WTC11 (cell line): ENCODE data around the gene CORO7. TPM values are rescaled to one million over a fixed set of nuclear protein-coding genes. Genes with fewer than 3 reads are reported as not detected.

ENCODE experiments used
- ATAC-seq: fragments of 200-7000 bp; cut with Tn5 transposase; 2 replicates; pipeline ENCODE4 v1.10.0; 2021; ENCODE audit warnings: mild to moderate bottlenecking, moderate library complexity
- CTCF ChIA-PET: fragments of 300-600 bp; sonication (Branson Sonifier 250); formaldehyde crosslinking; loops from one replicate; lab custom pipeline; 2021; ENCODE audit warnings: antibody characterized with exemption; lab: Charles Lee
- POLR2A ChIA-PET: fragments of 350-600 bp; sonication (Branson Sonifier 250); formaldehyde crosslinking; loops from one replicate; lab custom pipeline; 2021; ENCODE audit warnings: antibody characterized with exemption; lab: Charles Lee
- DNase-seq: peaks from one replicate; pipeline ENCODE4 v3.0.0; 2021; ENCODE audit warnings: low spot score
- H3K27ac Mint-ChIP-seq: 2 replicates; pipeline ENCODE4 v1.8.0; 2021; ENCODE audit warnings: mixed read lengths
- H3K27me3 Mint-ChIP-seq: 2 replicates; pipeline ENCODE4 v1.8.0; 2021; ENCODE audit warnings: low read depth, mild to moderate bottlenecking, moderate library complexity, mixed read lengths
- H3K36me3 Mint-ChIP-seq: 2 replicates; pipeline ENCODE4 v1.8.0; 2021; ENCODE audit warnings: mixed read lengths
- H3K4me1 Mint-ChIP-seq: 2 replicates; pipeline ENCODE4 v1.8.0; 2022; ENCODE audit warnings: mixed read lengths
- H3K4me3 Mint-ChIP-seq: 2 replicates; pipeline ENCODE4 v1.8.0; 2021; ENCODE audit warnings: mild to moderate bottlenecking, moderate library complexity, mixed read lengths
- H3K9me3 Mint-ChIP-seq: 2 replicates; pipeline ENCODE4 v1.8.0; 2021; ENCODE audit warnings: mixed read lengths
- CREB1 ChIP-seq: sonication (generic); formaldehyde crosslinking; IDR thresholded peaks from 2 replicates; pipeline ENCODE4 v1.8.0; 2023; ENCODE audit warnings: mild to moderate bottlenecking, missing genetic modification reagents
- CREM ChIP-seq: sonication (generic); formaldehyde crosslinking; IDR thresholded peaks from 2 replicates; pipeline ENCODE4 v1.8.1; 2022; ENCODE audit warnings: mild to moderate bottlenecking, missing genetic modification reagents, moderate library complexity
- ETV6 ChIP-seq: sonication (generic); formaldehyde crosslinking; IDR thresholded peaks from 2 replicates; pipeline ENCODE4 v1.8.1; 2022; ENCODE audit warnings: mild to moderate bottlenecking, missing genetic modification reagents
- FOXK1 ChIP-seq: sonication (generic); formaldehyde crosslinking; IDR thresholded peaks from 2 replicates; pipeline ENCODE4 v1.8.0; 2022; ENCODE audit warnings: mild to moderate bottlenecking, moderate library complexity, missing genetic modification reagents
- GABPB1 ChIP-seq: sonication (generic); formaldehyde crosslinking; IDR thresholded peaks from 2 replicates; pipeline ENCODE4 v1.8.1; 2023; ENCODE audit warnings: mild to moderate bottlenecking, missing genetic modification reagents
- HMGA2 ChIP-seq: fragments of 250-450 bp; sonication (Bioruptor Pico); IDR thresholded peaks from 2 replicates; pipeline ENCODE4 v1.4.0; 2021; ENCODE audit warnings: mild to moderate bottlenecking, moderate library complexity
- JUN ChIP-seq: sonication (generic); formaldehyde crosslinking; IDR thresholded peaks from 2 replicates; pipeline ENCODE4 v1.8.0; 2023; ENCODE audit warnings: mild to moderate bottlenecking, missing genetic modification reagents
- NFE2L1 ChIP-seq: sonication (generic); formaldehyde crosslinking; IDR thresholded peaks from 2 replicates; pipeline ENCODE4 v1.8.1; 2023; ENCODE audit warnings: missing genetic modification reagents
- NR3C1 ChIP-seq: sonication (generic); formaldehyde crosslinking; conservative IDR thresholded peaks from 2 replicates; pipeline ENCODE4 v1.8.1; 2023; ENCODE audit warnings: low read depth, mild to moderate bottlenecking, missing genetic modification reagents
- OVOL2 ChIP-seq: fragments of 250-450 bp; sonication (Bioruptor Pico); IDR thresholded peaks from 2 replicates; pipeline ENCODE4 v1.9.0; 2021; ENCODE audit warnings: mild to moderate bottlenecking, borderline replicate concordance
- SOX15 ChIP-seq: fragments of 250-450 bp; sonication (Bioruptor Pico); IDR thresholded peaks from 2 replicates; pipeline ENCODE4 v1.9.0; 2021; ENCODE audit warnings: mild to moderate bottlenecking
- SP1 ChIP-seq: sonication (generic); formaldehyde crosslinking; conservative IDR thresholded peaks from 2 replicates; pipeline ENCODE4 v1.8.1; 2022; ENCODE audit warnings: missing genetic modification reagents
- TEAD1 ChIP-seq: sonication (generic); formaldehyde crosslinking; IDR thresholded peaks from 2 replicates; pipeline ENCODE4 v1.8.0; 2022; ENCODE audit warnings: mild to moderate bottlenecking, missing genetic modification reagents
- TEAD4 ChIP-seq: sonication (generic); formaldehyde crosslinking; IDR thresholded peaks from 2 replicates; pipeline ENCODE4 v1.8.0; 2022; ENCODE audit warnings: mild to moderate bottlenecking, missing genetic modification reagents
- ZNF121 ChIP-seq: sonication (generic); formaldehyde crosslinking; IDR thresholded peaks from 2 replicates; pipeline ENCODE4 v1.8.0; 2023; ENCODE audit warnings: missing genetic modification reagents
- ZNF423 ChIP-seq: fragments of 250-450 bp; sonication (Bioruptor Pico); IDR thresholded peaks from 2 replicates; pipeline ENCODE4 v2.1.2; 2022; ENCODE audit warnings: mild to moderate bottlenecking, moderate library complexity
- total RNA-seq: library from RNA; stranded (reverse); gene quantifications from 3 replicates; pipeline ENCODE4 v1.2.3, GENCODE V29; 2021
- TF ChIP-seq, protein P1 (sequence below): fragments of 200-600 bp; IDR thresholded peaks from 2 replicates; pipeline ENCODE4 v1.8.0; 2022; ENCODE audit warnings: antibody characterized with exemption
- TF ChIP-seq, protein P2 (sequence below): sonication (generic); formaldehyde crosslinking; IDR thresholded peaks from 2 replicates; pipeline ENCODE4 v1.8.0; 2022; ENCODE audit warnings: mild to moderate bottlenecking, missing genetic modification reagents
- TF ChIP-seq, protein P3 (sequence below): sonication (generic); formaldehyde crosslinking; IDR thresholded peaks from 2 replicates; pipeline ENCODE4 v1.8.1; 2023; ENCODE audit warnings: mild to moderate bottlenecking, missing genetic modification reagents
- TF ChIP-seq, protein P4 (sequence below): sonication (generic); formaldehyde crosslinking; IDR thresholded peaks from 2 replicates; pipeline ENCODE4 v1.8.0; 2022; ENCODE audit warnings: mild to moderate bottlenecking, missing genetic modification reagents
- TF ChIP-seq, protein P5 (sequence below): sonication (generic); formaldehyde crosslinking; IDR thresholded peaks from 2 replicates; pipeline ENCODE4 v1.8.1; 2023; ENCODE audit warnings: mild to moderate bottlenecking, moderate library complexity, missing genetic modification reagents

CORO7 gene
- total RNA-seq, 1 experiment from 2014 or later: 45.5 TPM

DNA sequence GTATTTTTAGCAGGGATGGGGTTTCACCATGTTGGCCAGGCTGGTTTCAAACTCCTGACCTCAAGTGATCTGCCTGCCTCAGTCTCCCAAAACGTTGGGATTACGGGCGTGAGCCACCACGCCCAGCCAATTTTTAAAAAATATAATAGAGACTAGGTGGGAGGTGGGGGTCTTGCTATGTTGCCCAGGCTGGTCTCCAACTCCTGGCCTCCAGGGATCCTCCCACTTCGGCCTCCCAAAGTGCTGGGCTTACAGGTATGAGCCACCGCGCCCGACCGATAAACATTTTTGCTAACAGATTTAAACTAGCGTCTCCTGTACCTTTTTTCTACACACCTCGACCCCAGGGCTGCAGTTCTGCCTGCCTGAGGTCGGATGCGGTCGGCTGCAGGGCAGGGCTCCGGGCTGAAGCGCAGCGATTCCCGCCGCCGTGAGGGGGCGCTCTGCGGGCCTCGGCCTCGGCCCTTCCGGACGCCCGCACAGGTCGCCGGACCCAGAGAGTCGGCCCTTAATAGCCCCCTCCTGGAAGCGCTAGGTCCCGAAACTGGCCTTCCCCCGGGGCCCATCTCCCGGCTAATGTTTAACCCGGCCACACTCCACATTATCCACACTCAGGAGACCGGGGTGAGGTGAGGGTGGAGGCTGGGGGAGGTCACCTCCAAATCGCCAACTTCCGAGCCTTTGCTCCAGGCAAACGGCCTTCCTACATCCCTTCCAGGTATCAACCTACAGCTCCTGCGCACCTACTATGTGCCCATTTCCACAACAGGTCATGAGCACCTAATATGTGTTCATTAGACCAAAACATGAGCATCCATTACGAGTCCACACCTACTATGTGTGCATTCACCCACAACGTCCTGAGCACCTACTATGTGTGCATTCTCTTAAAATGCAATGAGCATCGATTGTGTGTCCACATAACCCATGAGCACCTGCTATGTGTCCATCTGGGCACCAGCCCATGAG, 102.5 kb downstream of the CORO7 start (continued):
- TF ChIP-seq, protein P1, sequence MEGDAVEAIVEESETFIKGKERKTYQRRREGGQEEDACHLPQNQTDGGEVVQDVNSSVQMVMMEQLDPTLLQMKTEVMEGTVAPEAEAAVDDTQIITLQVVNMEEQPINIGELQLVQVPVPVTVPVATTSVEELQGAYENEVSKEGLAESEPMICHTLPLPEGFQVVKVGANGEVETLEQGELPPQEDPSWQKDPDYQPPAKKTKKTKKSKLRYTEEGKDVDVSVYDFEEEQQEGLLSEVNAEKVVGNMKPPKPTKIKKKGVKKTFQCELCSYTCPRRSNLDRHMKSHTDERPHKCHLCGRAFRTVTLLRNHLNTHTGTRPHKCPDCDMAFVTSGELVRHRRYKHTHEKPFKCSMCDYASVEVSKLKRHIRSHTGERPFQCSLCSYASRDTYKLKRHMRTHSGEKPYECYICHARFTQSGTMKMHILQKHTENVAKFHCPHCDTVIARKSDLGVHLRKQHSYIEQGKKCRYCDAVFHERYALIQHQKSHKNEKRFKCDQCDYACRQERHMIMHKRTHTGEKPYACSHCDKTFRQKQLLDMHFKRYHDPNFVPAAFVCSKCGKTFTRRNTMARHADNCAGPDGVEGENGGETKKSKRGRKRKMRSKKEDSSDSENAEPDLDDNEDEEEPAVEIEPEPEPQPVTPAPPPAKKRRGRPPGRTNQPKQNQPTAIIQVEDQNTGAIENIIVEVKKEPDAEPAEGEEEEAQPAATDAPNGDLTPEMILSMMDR: peak; percentile 88
- peak; percentile 99 for TF ChIP-seq ZNF121 (CRISPR knock-in tag)
- no peak for TF ChIP-seq OVOL2
- peak; percentile 32; the same call in 1 of the 2 replicates for TF ChIP-seq ETV6 (CRISPR knock-in tag)
- no peak for TF ChIP-seq CREM (CRISPR knock-in tag)
- TF ChIP-seq JUN (CRISPR knock-in tag): no peak
- TF ChIP-seq, protein P2, sequence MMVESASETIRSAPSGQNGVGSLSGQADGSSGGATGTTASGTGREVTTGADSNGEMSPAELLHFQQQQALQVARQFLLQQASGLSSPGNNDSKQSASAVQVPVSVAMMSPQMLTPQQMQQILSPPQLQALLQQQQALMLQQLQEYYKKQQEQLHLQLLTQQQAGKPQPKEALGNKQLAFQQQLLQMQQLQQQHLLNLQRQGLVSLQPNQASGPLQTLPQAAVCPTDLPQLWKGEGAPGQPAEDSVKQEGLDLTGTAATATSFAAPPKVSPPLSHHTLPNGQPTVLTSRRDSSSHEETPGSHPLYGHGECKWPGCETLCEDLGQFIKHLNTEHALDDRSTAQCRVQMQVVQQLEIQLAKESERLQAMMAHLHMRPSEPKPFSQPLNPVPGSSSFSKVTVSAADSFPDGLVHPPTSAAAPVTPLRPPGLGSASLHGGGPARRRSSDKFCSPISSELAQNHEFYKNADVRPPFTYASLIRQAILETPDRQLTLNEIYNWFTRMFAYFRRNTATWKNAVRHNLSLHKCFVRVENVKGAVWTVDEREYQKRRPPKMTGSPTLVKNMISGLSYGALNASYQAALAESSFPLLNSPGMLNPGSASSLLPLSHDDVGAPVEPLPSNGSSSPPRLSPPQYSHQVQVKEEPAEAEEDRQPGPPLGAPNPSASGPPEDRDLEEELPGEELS (CRISPR knock-in tag): no peak
- TF ChIP-seq, protein P3, sequence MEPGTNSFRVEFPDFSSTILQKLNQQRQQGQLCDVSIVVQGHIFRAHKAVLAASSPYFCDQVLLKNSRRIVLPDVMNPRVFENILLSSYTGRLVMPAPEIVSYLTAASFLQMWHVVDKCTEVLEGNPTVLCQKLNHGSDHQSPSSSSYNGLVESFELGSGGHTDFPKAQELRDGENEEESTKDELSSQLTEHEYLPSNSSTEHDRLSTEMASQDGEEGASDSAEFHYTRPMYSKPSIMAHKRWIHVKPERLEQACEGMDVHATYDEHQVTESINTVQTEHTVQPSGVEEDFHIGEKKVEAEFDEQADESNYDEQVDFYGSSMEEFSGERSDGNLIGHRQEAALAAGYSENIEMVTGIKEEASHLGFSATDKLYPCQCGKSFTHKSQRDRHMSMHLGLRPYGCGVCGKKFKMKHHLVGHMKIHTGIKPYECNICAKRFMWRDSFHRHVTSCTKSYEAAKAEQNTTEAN (CRISPR knock-in tag): no peak
- no peak for TF ChIP-seq SOX15 (CRISPR knock-in tag)
- TF ChIP-seq NR3C1 (CRISPR knock-in tag): no peak

DNA sequence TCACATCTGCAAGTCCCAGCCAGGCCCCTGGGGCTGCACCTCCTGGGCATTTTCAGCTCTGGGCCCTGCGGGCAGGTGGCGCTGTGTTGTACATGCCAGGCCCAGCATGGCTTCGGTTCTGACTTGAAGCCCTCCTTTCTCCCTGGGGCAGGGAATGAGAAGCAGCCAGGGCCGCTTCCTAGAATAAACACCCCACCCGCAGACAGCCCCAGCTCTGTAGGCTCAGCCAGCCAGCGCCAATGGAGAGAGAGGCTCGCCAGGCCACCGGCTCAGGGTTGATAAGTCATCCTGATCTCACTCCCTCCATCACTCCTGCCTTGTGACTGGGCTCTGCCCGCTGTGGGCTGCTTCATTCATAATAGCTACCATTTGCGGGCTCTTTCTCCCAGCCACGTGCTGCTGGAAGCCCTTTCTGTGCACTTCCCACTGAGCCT, 106.5 kb downstream of the CORO7 start:
- no peaks in the 10 kb centered on the region for H3K9me3 Mint-ChIP-seq

More for the DNA sequence above, 106.5 kb downstream of the CORO7 start:
- DNase-seq: peak; percentile 92
- peak; percentile 50 for ATAC-seq
- Mint-ChIP-seq H3K4me3 (no peak overlapping the region), H3K36me3 (peaks cover 2% of the 10 kb centered on the region), H3K4me1 (peaks cover 37% of the 10 kb centered on the region), H3K27ac (peak overlapping the region; percentile 38; the same call in 1 of the 2 replicates), H3K27me3 (peaks cover 11% of the 10 kb centered on the region)
- ChIA-PET POLR2A (interaction anchor here (0.6 to 1.6 kb wide), 8 partner anchors 11 to 90 kb away, joined by 3 to 7 read pairs (median 4); partner anchors contain the start of gene TFAP4), CTCF (interaction anchor here (0.6 to 7.4 kb wide), 30 partner anchors 9 to 1385 kb away, joined by 3 to 122 read pairs (median 5); partner anchors contain the start of genes CORO7, PAM16 and TFAP4)
- TF ChIP-seq SP1 (peak; percentile 64), CREB1 (CRISPR knock-in tag) (peak; percentile 61; the same call in 1 of the 2 replicates), NFE2L1 (CRISPR knock-in tag) (no peak), TEAD1 (CRISPR knock-in tag) (peak; percentile 87; the same call in 1 of the 2 replicates), ZNF423 (CRISPR knock-in tag) (peak; percentile 80), HMGA2 (CRISPR knock-in tag) (no peak), OVOL2 (no peak), FOXK1 (CRISPR knock-in tag) (peak; percentile 55; the same call in 1 of the 2 replicates), TEAD4 (CRISPR knock-in tag) (peak; percentile 70; the same call in 1 of the 2 replicates), GABPB1 (CRISPR knock-in tag) (0 out of 2 replicates have a peak, but pooled peaks have one; percentile 18)
- TF ChIP-seq, protein P4, sequence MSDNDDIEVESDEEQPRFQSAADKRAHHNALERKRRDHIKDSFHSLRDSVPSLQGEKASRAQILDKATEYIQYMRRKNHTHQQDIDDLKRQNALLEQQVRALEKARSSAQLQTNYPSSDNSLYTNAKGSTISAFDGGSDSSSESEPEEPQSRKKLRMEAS: peak; percentile 58
- TF ChIP-seq, protein P1: peak; percentile 76
- TF ChIP-seq, protein P5, sequence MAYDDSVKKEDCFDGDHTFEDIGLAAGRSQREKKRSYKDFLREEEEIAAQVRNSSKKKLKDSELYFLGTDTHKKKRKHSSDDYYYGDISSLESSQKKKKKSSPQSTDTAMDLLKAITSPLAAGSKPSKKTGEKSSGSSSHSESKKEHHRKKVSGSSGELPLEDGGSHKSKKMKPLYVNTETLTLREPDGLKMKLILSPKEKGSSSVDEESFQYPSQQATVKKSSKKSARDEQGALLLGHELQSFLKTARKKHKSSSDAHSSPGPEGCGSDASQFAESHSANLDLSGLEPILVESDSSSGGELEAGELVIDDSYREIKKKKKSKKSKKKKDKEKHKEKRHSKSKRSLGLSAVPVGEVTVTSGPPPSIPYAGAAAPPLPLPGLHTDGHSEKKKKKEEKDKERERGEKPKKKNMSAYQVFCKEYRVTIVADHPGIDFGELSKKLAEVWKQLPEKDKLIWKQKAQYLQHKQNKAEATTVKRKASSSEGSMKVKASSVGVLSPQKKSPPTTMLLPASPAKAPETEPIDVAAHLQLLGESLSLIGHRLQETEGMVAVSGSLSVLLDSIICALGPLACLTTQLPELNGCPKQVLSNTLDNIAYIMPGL: peak; percentile 54; the same call in 1 of the 2 replicates
